Upper lobe of left lung (tissue), 6 donors: ENCODE data around the gene TYMS. TPM values are rescaled to one million over a fixed set of nuclear protein-coding genes. Genes with fewer than 3 reads are reported as not detected.
"Not testable (repeated sequence)": the region's sequence is repeated elsewhere in the genome, so short reads cannot be mapped to it uniquely, and the experiment has no call there.

Source experiments
- ATAC-seq, 2 donors: fragments of 200-7000 bp; cut with Tn5 transposase; one replicate each; pipeline ENCODE4 v1.9.1; 2022; ENCODE audit warnings: mild to moderate bottlenecking in 2 of 2, moderate library complexity in 2 of 2; ENCODE audit not compliant: low FRiP score in 2 of 2
- DNase-seq, 2 donors: peaks; one replicate each; pipeline ENCODE4 v3.0.0-alpha.2; 2019 to 2020
- H3K27ac ChIP-seq, 4 donors: fragments of 200-600 bp; sonication (generic); one replicate each; pipeline ENCODE4 v1.5.1; 2016 to 2019
- H3K27me3 ChIP-seq, 4 donors: fragments of 200-600 bp; sonication (generic); one replicate each; pipeline ENCODE4 v1.5.1; 2017 to 2019
- H3K36me3 ChIP-seq, 4 donors: fragments of 200-600 bp; sonication (generic); one replicate each; pipeline ENCODE4 v1.5.1; 2016 to 2019
- H3K4me1 ChIP-seq, 4 donors: fragments of 200-600 bp; sonication (generic); one replicate each; pipeline ENCODE4 v1.5.1; 2018 to 2019
- H3K4me3 ChIP-seq, 4 donors: fragments of 200-600 bp; sonication (generic); one replicate each; pipeline ENCODE4 v1.5.1; 2017 to 2019; ENCODE audit warnings: mild to moderate bottlenecking in 2 of 4, moderate library complexity in 1 of 4
- H3K9me3 ChIP-seq, 4 donors: fragments of 200-600 bp; sonication (generic); one replicate each; pipeline ENCODE4 v1.5.1; 2018 to 2019
- CTCF ChIP-seq, 6 experiments: fragments of 450-650 bp in 4 of 6; fragments of 200-600 bp in 2 of 6; sonication (generic) in 2 of 6; IDR thresholded peaks; one replicate each; pipeline ENCODE4 v1.5.1; 2016 to 2019; ENCODE audit warnings: antibody characterized with exemption in 6 of 6
- EP300 ChIP-seq, 4 donors: sonication (generic); formaldehyde crosslinking; IDR thresholded peaks; one replicate each; pipeline ENCODE4 v1.5.1; 2017; ENCODE audit warnings: antibody characterized with exemption in 4 of 4, control low read depth in 2 of 4
- POLR2A ChIP-seq, 4 donors: fragments of 450-650 bp; IDR thresholded peaks; one replicate each; pipeline ENCODE4 v1.5.1; 2016 to 2017; ENCODE audit warnings: antibody characterized with exemption in 4 of 4, mild to moderate bottlenecking in 2 of 4
- POLR2AphosphoS5 ChIP-seq, 2 donors: sonication (generic); formaldehyde crosslinking; IDR thresholded peaks; one replicate each; pipeline ENCODE4 v1.5.1; 2017; ENCODE audit warnings: antibody characterized with exemption in 2 of 2
- WGBS, 2 donors: methylation state at CpG; one replicate each; pipeline ENCODE4 v1.1.5; 2017 to 2018; 5-methylcytosine and 5-hydroxymethylcytosine counted together
- total RNA-seq, 6 donors: library from RNA; depleted of rRNA in 4 of 6; stranded (reverse); fragments of >200 nt in 4 of 6; gene quantifications; one replicate each; pipeline versions ENCODE4 v1.1.0 to v1.2.1, GENCODE V29; 2016 to 2021
- donor health status: DM: no; HTN: no; CAD: no; lungs with moderate emphysema.
- donor health status: DM: no; HTN: yes; CAD: no; lungs with severe emphysema.

The TYMS gene
- total RNA-seq, 6 donors from 2014 or later = 5.2 to 16.3 (median 7.6) TPM; not detected in 1

- no peaks in the 10 kb centered on the region for H3K27me3 ChIP-seq
- 95 to 98% methylated on average over 4 of the region's 4 CpGs for WGBS, 2 donors
- no peak for TF ChIP-seq CTCF (IDR thresholded peaks at IDR 0.05)
- no peak for TF ChIP-seq POLR2AphosphoS5 (IDR thresholded peaks at IDR 0.05)
- TF ChIP-seq POLR2A (IDR thresholded peaks at IDR 0.05) = no peak
- no peak for TF ChIP-seq EP300 (IDR thresholded peaks at IDR 0.05)
- ATAC-seq = no peak
- no peak overlapping the region for H3K4me3 ChIP-seq
- H3K9me3 ChIP-seq = no peaks in the 10 kb centered on the region
- no peaks in the 10 kb centered on the region for H3K4me1 ChIP-seq
- H3K27ac ChIP-seq = no peak overlapping the region
- DNase-seq = no peak
- H3K36me3 ChIP-seq = peaks cover 9 to 66% (median 48%) of the 10 kb centered on the region in 4 donors
Observed at GRCh38 chr18:680392-680791, 22.9 kb downstream of the TYMS start.

GRCh38 chr18:681985-682384 lies 24.5 kb downstream of the TYMS start:
- Histone ChIP-seq H3K4me3 (no peak overlapping the region), H3K9me3 (no peaks in the 10 kb centered on the region), H3K27ac (no peak overlapping the region), H3K4me1 (no peaks in the 10 kb centered on the region), H3K27me3 (no peaks in the 10 kb centered on the region), H3K36me3 (peaks cover 4 to 56% (median 47%) of the 10 kb centered on the region in 4 donors)
- WGBS, 2 donors = 74 to 91% methylated on average over 5 of the region's 5 CpGs
- ATAC-seq = no peak
- DNase-seq = no peak
- no peak for TF ChIP-seq POLR2A (IDR thresholded peaks at IDR 0.05)
- no peak for TF ChIP-seq POLR2AphosphoS5 (IDR thresholded peaks at IDR 0.05)
- TF ChIP-seq EP300 (IDR thresholded peaks at IDR 0.05) = no peak
- no peak for TF ChIP-seq CTCF (IDR thresholded peaks at IDR 0.05)

DNA sequence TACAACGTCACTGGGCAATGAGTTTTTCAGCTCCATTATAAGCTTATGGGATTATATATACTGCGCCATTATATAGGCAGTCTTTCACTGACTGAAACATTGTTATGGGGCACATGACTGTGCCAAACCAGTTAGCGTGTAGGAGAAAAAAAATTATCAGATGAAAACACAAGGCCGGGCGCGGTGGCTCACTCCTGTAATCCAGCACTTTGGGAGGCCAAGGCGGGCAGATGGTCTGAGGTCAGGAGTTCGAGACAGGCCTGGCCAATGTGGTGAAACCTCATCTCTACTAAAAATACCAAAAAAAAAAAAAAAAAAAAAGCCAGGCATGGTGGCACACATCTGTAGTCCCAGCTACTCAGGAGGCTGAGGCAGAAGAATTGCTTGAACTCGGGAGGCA lies 25.0 kb downstream of the TYMS start:
- not testable (repeated sequence) for H3K27me3 ChIP-seq, H3K4me3 ChIP-seq, DNase-seq, ATAC-seq, H3K4me1 ChIP-seq, H3K9me3 ChIP-seq, H3K27ac ChIP-seq
- H3K36me3 ChIP-seq = peaks cover 2 to 52% (median 43%) of the 10 kb centered on the region in 4 donors
- WGBS, 2 donors = 93 to 95% methylated on average over 9 of the region's 9 CpGs

DNA sequence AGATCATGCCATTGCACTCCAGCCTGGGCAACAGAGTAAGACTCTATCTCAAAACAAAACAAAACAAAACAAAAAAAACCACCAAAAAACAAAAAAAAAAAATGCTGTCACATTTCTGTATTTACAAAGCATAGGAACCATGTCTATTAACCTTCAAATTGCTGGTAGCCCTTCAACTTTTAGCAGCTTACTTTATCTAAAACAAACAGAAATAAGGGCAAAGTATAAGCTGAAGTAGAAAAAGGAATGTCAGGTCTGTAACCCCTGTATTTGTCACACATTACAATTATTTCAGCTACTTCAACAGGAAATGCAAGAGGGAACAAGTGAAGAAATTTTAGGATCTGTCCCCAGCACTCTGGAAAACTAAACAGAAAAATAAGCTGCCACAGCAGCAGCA lies 25.4 kb downstream of the TYMS start:
- peaks cover 2 to 52% (median 39%) of the 10 kb centered on the region in 4 donors for H3K36me3 ChIP-seq
- no peak for TF ChIP-seq CTCF (IDR thresholded peaks at IDR 0.05)
- TF ChIP-seq EP300 (IDR thresholded peaks at IDR 0.05) = no peak
- no peak for TF ChIP-seq POLR2AphosphoS5 (IDR thresholded peaks at IDR 0.05)
- TF ChIP-seq POLR2A (IDR thresholded peaks at IDR 0.05) = no peak
- no peak for ATAC-seq
- no peaks in the 10 kb centered on the region for H3K27me3 ChIP-seq
- no peak overlapping the region for H3K4me3 ChIP-seq
- DNase-seq = no peak
- no peaks in the 10 kb centered on the region for H3K9me3 ChIP-seq
- no peak overlapping the region for H3K27ac ChIP-seq
- no peaks in the 10 kb centered on the region for H3K4me1 ChIP-seq

DNA sequence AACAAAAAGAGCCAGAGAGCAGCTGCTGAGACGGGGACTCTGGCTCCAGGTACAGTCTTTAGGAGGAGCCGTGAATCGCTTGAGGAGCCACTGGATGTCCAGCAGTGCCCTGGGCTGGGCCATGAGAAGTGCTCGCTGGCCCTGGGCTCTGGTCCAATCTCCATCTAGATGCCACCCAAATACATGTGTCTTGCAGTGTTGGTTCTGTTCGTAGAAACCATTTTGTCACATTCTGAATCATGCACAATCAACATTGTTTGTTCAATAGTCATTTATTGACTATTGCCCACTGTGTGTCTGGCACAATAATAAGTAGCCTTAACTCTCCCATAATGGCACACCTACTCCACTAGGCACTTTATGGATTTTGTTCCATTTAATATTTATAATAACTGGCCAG lies 26.1 kb downstream of the TYMS start:
- WGBS, 2 donors = 84 to 94% methylated on average over 4 to 5 of the region's 5 CpGs
- H3K4me3 ChIP-seq = no peak overlapping the region
- no peak for TF ChIP-seq CTCF (IDR thresholded peaks at IDR 0.05)
- no peak for TF ChIP-seq POLR2A (IDR thresholded peaks at IDR 0.05)
- no peak for DNase-seq
- ATAC-seq = no peak
- no peaks in the 10 kb centered on the region for H3K9me3 ChIP-seq
- H3K27me3 ChIP-seq = no peaks in the 10 kb centered on the region
- no peaks in the 10 kb centered on the region for H3K4me1 ChIP-seq
- no peak overlapping the region for H3K27ac ChIP-seq
- H3K36me3 ChIP-seq = peaks cover 2 to 45% (median 34%) of the 10 kb centered on the region in 4 donors
